H54 (cell line): ENCODE data around the gene TAF1.
"Not testable (repeated sequence)": the region's sequence is repeated elsewhere in the genome, so short reads cannot be mapped to it uniquely, and the experiment has no call there.

Experiments
- DNase-seq: peaks from one replicate; pipeline ENCODE4 v3.0.0; 2011; ENCODE audit warnings: low spot score, mixed read lengths; ENCODE audit not compliant: insufficient read length
- FAIRE-seq: peaks from 3 replicates; lab custom pipeline; 2011; peaks lifted over from hg19 to GRCh38; lab: Jason Lieb, UNC
- POLR2A ChIP-seq: IDR thresholded peaks from 2 replicates; pipeline ENCODE4 v1.6.1; 2011; ENCODE audit warnings: low read depth, mild to moderate bottlenecking, low read length

TAF1 gene

DNA sequence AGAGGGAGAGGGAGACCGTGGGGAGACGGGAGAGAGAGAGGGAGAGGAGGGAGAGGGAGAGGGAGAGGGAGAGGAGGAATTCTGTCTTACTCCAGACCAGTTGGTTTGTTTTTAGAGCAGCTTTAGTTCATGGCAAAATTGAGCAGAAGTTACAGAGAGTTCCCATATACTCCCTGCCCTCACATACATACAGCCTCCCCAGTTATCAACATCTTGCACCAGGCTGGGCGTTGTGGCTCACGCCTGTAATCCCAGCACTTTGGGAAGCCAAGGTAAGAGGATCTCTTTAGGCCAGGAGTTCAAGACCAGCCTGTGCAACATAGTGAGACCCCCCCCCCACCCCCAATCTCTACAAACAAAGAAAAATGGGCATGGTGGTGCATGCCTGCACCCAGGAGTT, 86.9 kb downstream of the TAF1 start:
- FAIRE-seq (no peak), DNase-seq (no peak)
- no peak for TF ChIP-seq POLR2A

DNA sequence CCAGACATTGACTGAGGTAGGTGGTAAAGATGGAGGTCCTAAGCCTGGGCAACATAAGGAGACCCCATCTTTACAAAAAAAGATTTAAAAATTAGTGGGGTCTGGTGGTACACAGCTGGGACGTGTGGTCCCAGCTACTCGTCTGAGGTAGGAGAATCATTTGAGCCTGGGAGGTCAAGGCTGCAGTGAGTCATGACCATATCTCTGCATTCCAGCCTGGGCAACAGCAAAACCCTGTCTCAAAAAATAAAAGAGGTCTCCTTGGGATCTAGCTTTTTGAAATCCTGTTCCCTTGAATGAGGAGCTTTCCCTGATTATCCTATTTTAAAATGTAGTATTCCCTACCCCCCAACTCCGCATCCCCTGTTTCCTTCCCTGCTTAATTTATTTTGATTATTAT, 88.1 kb downstream of the TAF1 start:
- TF ChIP-seq POLR2A, result no peak
- FAIRE-seq (no peak), DNase-seq (no peak)

DNA sequence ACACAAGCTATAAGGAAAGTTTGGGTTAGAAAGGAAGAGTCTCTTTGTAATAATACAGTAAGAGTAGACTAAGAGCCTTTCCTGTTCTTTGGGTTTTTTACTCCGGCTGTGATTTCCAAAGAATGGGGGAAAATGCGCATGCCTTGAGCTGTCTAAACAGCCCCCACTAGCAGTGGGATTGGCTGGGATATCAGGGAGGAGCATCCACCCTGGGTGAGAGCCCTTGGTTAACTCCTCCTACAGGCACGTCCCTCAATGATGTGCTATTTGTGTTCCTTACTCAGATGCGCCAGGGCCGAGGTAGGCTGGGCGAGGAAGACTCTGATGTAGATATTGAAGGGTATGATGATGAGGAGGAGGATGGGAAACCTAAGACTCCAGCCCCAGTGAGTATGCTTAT, 92.7 kb downstream of the TAF1 start:
- FAIRE-seq, result no peak
- no peak for TF ChIP-seq POLR2A
- DNase-seq, result no peak

DNA sequence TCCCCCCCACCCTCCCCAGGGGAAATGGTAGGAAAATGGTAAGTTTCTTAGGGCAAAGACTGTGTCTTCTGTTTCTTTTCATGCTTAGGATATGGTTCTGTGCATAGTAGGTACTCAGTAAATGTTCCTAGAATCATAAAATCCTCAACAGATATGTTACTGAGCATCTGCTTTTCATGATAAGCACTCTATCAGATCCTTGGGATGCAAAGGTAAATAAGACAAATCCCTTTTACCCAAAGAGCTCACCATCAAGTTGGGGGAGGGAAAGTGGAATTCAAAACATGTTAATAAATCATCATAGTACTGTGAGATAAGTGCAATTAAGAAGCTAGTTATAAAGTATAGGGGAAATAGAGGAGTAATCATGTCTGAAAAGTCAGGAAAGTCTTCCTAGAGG, 98.8 kb downstream of the TAF1 start:
- TF ChIP-seq POLR2A, result no peak
- FAIRE-seq, result no peak
- DNase-seq, result no peak

DNA sequence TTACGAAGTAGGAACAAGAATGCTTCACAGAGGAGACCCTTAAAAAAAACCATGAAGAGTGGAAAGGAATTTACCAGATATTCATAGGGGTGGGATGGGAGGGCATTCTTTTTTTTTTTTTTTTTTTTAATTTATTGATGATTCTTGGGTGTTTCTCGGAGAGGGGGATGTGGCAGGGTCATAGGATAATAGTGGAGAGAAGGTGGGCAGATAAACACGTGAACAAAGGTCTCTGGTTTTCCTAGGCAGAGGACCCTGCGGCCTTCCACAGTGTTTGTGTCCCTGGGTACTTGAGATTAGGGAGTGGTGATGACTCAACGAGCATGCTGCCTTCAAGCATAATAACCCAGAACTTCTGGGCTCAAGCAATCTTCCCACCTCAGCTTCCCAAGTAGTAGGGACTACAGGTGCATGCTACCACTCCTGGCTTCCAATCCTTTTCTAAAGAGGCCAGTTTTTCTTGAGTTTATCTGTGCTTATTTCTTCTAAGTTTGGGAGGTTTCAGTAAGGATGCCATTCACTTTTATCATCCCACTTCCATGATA, 100.9 kb downstream of the TAF1 start:
- DNase-seq (no peak), FAIRE-seq (no peak)
- TF ChIP-seq POLR2A, result no peak

DNA sequence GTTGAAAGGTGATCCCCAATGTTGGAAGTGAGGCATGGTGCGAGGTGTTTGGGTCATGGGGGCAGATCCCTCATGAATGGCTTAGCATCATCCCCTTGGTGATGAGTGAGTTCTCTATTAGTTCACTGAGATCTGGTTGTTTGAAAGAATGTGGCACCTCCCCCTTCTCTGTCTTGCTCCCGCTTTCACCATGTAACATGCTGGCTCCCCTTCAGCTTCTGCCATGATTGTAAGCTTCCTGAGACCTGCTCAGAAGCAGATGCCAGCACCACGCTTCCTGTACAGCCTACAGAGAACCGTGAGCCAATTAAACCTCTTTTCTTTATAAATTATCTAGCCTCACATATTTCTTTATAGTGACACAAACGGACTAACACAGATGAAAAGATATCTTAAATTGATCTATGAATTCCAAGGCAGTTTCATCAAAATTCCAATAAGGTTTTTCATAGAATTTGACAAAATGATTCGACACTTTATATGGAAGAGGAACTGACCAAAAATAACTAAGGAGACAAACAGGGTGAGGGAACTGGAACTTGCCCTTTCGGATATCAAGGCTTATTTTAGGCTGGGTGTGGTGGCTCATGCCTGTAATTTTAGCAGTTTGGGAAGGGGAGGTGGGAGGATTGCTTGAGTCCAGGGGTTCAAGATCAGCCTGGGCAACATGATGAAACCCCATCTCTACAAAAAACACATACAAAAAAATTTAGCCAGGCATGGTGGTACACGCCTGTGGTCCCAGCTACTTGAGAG, 109.8 kb downstream of the TAF1 start:
- DNase-seq (no peak), FAIRE-seq (no peak)
- TF ChIP-seq POLR2A, result no peak

DNA sequence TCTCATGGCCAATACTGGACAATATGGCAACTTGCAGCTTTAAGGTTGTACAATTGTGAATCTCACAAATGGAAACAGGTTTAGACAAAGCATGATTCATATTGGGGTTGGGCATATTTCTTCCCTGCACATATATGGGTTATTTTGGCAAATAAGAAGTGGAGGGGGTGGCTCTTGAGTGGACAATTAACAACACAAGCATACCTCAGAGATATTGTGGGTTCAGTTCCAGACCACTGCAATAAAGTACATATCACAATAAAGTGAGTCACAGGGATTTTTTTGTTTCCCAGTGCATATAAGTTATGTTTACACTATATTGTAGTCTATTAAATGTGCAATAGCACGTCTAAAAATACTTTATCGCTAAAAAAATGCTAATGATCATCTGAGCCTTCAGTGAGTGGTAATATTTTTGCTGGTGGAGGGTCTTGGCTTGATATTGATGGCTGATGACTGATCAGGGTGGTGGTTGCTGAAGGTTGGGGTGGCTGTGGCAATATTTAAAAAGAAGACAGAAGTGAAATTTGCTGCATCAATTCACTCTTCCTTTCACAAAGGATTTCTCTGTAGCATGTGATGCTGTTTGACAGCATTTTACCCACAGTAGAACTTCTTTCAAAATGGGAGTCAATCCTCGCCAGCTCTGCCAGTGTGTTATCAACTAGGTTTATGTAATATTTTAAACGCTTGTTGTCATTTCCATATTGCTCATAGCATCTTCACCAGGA, 116.2 kb downstream of the TAF1 start:
- TF ChIP-seq POLR2A, result no peak
- DNase-seq (no peak), FAIRE-seq (no peak)

DNA sequence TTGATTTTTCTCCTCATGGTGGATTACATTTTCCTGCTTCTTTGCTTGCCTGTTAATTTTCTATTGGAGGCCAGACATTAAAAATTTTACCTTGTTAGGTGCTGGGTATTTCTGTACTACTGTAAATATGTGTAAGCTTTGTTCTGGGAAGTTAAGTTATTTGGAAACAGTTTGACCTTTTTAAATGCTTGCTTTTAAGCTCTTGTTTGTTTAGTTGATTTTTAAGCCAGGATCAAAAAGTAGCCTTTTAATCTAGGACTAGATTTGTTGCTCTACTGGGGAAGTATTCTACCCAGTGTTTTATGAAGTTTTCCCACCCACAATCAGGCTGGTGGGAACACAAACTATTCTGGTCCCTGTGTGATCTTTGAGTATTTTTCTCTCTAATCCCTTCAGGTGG, 121.7 kb downstream of the TAF1 start:
- no peak for TF ChIP-seq POLR2A
- no peak for FAIRE-seq
- no peak for DNase-seq

DNA sequence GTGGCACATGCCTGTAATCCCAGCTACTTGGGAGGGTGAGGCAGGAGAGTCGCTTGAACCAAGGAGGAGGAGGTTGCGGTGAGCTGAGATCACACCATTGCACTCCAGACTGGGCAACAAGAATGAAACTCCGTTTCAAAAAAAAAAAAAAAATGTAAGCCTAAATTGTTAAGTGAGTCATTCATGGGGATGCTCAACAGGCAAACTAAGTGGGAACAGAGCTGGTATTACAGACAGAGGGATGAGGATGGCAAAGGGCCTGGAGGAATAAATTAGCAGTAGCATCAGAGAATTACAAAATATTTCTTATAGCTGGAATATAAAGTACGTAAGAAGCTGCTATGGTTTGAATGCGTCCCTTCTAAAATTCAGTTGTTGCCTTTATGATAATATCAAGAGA, 123.4 kb downstream of the TAF1 start:
- DNase-seq (peak; percentile 7), FAIRE-seq (no peak)
- no peak for TF ChIP-seq POLR2A

DNA sequence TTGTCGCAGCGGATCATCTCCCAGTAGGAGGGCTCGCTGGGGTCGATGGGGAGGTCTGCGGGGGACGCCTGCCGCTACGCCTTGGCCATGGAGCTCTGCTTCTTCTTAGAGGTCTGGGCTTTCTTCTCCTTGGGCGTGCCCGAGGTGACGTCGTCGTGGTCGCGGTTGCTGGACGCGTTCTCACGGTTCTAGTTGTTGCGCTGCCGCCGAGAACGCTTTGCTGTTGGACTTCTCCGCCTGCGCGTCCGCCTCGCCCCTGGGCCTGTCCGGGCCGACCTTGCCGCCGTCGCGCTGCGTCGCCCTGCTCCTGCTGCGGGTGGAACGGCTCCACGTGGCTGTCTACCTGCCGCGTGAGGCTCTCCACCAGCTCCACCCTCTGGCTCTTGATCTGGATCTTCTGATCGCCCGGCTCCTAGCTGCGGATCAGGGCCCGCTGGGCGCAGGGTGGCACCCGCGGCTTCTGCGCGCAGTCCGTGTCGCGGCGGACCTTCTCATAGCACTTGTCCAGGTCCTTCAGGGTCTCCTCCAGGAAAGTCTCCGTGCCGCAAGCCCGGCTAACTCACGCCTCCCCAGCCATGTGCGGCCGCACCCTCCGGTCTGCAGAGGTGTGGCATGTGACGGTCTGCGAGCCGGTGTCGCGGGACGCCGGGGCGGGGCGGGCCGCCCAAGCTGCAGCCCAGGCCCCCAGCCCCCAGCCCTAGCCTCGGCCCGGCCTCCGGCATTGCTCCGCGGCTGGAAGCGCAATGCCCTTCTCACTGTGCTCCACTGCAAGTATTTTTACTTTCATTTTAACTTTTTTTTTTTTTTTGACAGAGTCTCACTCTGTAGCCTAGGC, 126.3 kb downstream of the TAF1 start:
- TF ChIP-seq POLR2A, result no peak
- no peak for FAIRE-seq
- no peak for DNase-seq

DNA sequence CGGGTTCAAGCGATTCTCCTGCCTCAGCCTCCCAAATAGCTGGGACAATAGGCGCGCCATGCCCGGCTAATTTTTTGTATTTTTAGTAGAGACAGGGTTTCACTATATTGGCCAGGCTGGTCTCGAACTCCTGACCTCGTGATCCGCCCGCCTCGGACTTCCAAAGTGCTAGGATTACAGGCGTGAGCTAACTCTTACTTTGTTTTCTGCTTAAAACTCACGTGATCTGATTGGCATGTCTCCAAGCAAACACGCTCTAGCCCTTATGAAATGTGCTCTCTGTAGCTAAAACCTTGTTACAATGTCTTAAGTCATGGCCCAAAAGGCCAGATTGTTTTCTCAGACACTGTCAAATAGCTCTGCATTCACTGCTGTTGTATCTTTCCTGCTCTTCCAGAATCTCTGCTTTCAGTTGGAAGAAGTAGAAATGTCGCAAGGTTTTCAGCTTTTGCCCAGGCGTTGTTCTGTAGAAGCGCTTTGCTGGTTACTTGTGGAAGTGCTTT, 127.0 kb downstream of the TAF1 start:
- DNase-seq, result no peak
- TF ChIP-seq POLR2A, result no peak
- no peak for FAIRE-seq

DNA sequence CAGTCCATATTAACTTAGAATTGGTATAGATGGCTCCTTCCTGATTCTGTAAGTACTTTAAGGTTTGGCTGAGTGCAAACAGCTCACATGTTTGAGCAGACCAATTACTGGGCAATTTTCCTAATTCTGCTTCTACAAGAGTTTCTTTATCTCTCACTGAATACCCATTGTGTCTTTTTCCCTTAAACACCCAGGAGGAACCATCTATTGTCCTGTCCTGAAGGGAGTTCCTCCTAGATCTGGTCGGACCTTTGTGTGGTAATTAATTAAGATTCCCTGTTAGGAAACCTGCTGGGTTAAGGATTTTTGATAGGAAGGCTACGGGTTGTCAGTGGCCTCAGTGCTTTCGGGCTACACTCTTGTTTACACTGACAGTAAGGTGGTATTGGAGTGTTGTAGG, 129.8 kb downstream of the TAF1 start:
- DNase-seq, FAIRE-seq: not testable (repeated sequence)

DNA sequence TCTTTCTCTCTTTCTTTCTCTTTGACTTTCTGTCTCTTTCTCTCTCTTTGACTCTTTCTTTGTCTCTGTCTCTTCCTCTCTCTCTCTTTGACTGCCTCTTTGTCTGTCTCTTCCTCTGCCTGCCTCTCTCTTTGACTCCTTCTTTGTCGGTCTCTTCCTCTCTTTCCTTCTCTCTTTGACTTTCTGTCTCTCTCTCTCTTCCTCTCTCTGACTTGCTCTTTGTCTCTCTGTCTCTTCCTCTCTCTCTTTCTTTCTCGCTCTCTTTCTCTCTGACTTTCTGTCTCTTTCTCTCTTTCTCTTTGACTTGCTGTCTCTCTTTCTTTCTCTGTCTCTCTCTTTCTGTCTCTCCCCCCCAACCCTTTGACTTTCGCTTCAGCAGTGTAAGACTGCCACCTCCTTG, 130.3 kb downstream of the TAF1 start:
- DNase-seq (no peak), FAIRE-seq (no peak)
- TF ChIP-seq POLR2A, result no peak

DNA sequence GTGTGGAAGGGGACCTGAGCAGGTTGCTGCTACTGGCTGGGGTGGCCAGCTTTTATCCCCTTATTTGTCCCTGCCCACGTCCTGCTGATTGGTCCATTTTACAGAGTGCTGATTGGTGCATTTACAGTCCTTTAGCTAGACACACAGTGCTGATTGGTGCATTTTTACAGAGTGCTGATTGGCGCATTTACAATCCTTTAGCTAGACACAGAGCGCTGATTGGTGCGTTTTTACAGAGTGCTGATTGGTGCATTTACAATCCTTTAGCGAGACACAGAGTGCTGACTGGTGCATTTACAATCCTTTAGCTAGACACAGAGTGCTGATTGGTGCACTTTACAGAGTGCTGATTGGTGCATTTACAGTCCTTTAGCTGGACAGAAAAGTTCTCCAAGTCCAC, 135.9 kb downstream of the TAF1 start:
- not testable (repeated sequence) for DNase-seq, FAIRE-seq

DNA sequence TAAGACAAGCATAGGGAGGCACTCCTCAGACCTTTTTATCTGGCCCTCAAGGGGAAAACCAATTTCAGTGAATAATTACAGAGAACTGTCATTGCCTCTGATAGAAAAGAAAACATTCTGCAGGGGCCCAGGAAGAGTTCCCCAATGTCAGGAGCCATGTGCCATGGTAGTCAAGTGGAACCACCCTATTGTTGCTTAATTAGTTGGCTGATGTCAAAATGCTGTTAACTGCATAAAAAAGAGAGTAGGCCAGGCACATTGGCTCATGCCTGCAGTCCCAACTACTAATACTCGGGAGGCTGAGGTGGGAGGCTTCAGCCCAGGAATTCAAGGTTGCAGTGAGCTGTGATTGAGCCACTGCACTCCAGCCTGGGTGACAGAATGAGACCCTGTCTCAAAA, 138.2 kb downstream of the TAF1 start:
- no peak for TF ChIP-seq POLR2A
- DNase-seq, result no peak
- no peak for FAIRE-seq
